GM19240 (cell line): ENCODE results near the gene ABCC4.

Experiments used
- DNase-seq: peaks from one replicate; pipeline ENCODE4 v3.0.0; 2011; ENCODE audit warnings: low spot score; ENCODE audit not compliant: insufficient read length

Gene ABCC4

GRCh38 chr13:95123726-95124125, 177.5 kb downstream of the ABCC4 start:
- no peak for DNase-seq

- DNase-seq = no peak
Observed at GRCh38 chr13:95122063-95122462, 179.2 kb downstream of the ABCC4 start.

GRCh38 chr13:95121516-95121915, 179.7 kb downstream of the ABCC4 start:
- DNase-seq = no peak

- DNase-seq = no peak
Observed at GRCh38 chr13:95120650-95121049, 180.6 kb downstream of the ABCC4 start.

- DNase-seq = no peak
Observed at GRCh38 chr13:95118541-95119324, 182.5 kb downstream of the ABCC4 start.

GRCh38 chr13:95117092-95117491, 184.2 kb downstream of the ABCC4 start:
- no peak for DNase-seq

- no peak for DNase-seq
Observed at GRCh38 chr13:95115525-95115924, 185.7 kb downstream of the ABCC4 start.

- DNase-seq = no peak
Observed at GRCh38 chr13:95113601-95114000, 187.7 kb downstream of the ABCC4 start.

GRCh38 chr13:95112883-95113282, 188.4 kb downstream of the ABCC4 start:
- DNase-seq = no peak

- DNase-seq = no peak
Observed at GRCh38 chr13:95111608-95112007, 189.6 kb downstream of the ABCC4 start.

GRCh38 chr13:95106562-95106961, 194.7 kb downstream of the ABCC4 start:
- DNase-seq = no peak

GRCh38 chr13:95100525-95101433, 200.5 kb downstream of the ABCC4 start:
- no peak for DNase-seq

- DNase-seq = no peak
Observed at GRCh38 chr13:95099541-95099940, 201.7 kb downstream of the ABCC4 start.

GRCh38 chr13:95098916-95099315, 202.3 kb downstream of the ABCC4 start:
- DNase-seq = no peak

GRCh38 chr13:95091755-95092154, 209.5 kb downstream of the ABCC4 start:
- DNase-seq = no peak

GRCh38 chr13:95087746-95088305, 213.4 kb downstream of the ABCC4 start:
- DNase-seq = no peak

- no peak for DNase-seq
Observed at GRCh38 chr13:95086761-95087160, 214.5 kb downstream of the ABCC4 start.

GRCh38 chr13:95083758-95084157, 217.5 kb downstream of the ABCC4 start:
- no peak for DNase-seq

- DNase-seq = no peak
Observed at GRCh38 chr13:95083066-95083465, 218.2 kb downstream of the ABCC4 start.

- no peak for DNase-seq
Observed at GRCh38 chr13:95075506-95075905, 225.7 kb downstream of the ABCC4 start.

- DNase-seq = no peak
Observed at GRCh38 chr13:95074820-95075219, 226.4 kb downstream of the ABCC4 start.

GRCh38 chr13:95073747-95074311, 227.4 kb downstream of the ABCC4 start:
- no peak for DNase-seq
